H9 (cell line): ENCODE results near the gene BIRC6. TPM values are rescaled to one million over a fixed set of nuclear protein-coding genes. Genes with fewer than 3 reads are reported as not detected.

Experiments used
- DNase-seq: peaks from one replicate; pipeline ENCODE4 v3.0.0-alpha.2; 2017
- H2AFZ ChIP-seq: one replicate; pipeline ENCODE4 v1.6.1; 2013; ENCODE audit warnings: mild to moderate bottlenecking, low read length, control low read depth, moderate library complexity
- H2AK5ac ChIP-seq: 2 replicates; pipeline ENCODE4 v1.6.1; 2013; ENCODE audit warnings: low read length, control low read depth, mixed read lengths; ENCODE audit not compliant: insufficient read length
- H2BK120ac ChIP-seq: one replicate; pipeline ENCODE4 v1.6.1; 2013; ENCODE audit warnings: low read depth, mild to moderate bottlenecking, low read length, control low read depth, inconsistent platforms; ENCODE audit not compliant: poor library complexity, severe bottlenecking
- H2BK12ac ChIP-seq: 2 replicates; pipeline ENCODE4 v1.6.1; 2013; ENCODE audit warnings: low read length, control low read depth, mixed read lengths, low read depth; ENCODE audit not compliant: insufficient read length
- H2BK15ac ChIP-seq: 2 replicates; pipeline ENCODE4 v1.6.1; 2013; ENCODE audit warnings: low read depth, low read length, control low read depth
- H2BK20ac ChIP-seq: one replicate; pipeline ENCODE4 v1.6.1; 2013; ENCODE audit warnings: low read depth, mild to moderate bottlenecking, low read length, control low read depth, inconsistent platforms; ENCODE audit not compliant: poor library complexity, severe bottlenecking
- H2BK5ac ChIP-seq: 2 replicates; pipeline ENCODE4 v1.6.1; 2013; ENCODE audit warnings: low read length, control low read depth, mixed read lengths; ENCODE audit not compliant: insufficient read length
- H3K14ac ChIP-seq: 2 replicates; pipeline ENCODE4 v1.6.1; 2013; ENCODE audit warnings: low read length, control low read depth; ENCODE audit not compliant: insufficient read depth
- H3K18ac ChIP-seq: 2 replicates; pipeline ENCODE4 v1.6.1; 2013; ENCODE audit warnings: low read depth, mild to moderate bottlenecking, mixed read lengths, low read length, control low read depth; ENCODE audit not compliant: insufficient read length
- H3K23ac ChIP-seq: 2 replicates; pipeline ENCODE4 v1.6.1; 2013; ENCODE audit warnings: low read length, control low read depth, mixed read lengths, low read depth; ENCODE audit not compliant: insufficient read length
- H3K23me2 ChIP-seq: 2 replicates; pipeline ENCODE4 v1.6.1; 2013; ENCODE audit warnings: low read depth, mild to moderate bottlenecking, mixed read lengths, low read length, control low read depth; ENCODE audit not compliant: insufficient read length, poor library complexity, severe bottlenecking
- H3K27ac ChIP-seq: 2 replicates; pipeline ENCODE4 v1.5.1; 2013; ENCODE audit warnings: low read length, control low read depth, mixed read lengths, low read depth; ENCODE audit not compliant: insufficient read length
- H3K27me3 ChIP-seq: 2 replicates; pipeline ENCODE4 v1.6.1; 2013; ENCODE audit warnings: low read length, control low read depth, inconsistent platforms; ENCODE audit not compliant: insufficient read depth
- H3K4ac ChIP-seq: 2 replicates; pipeline ENCODE4 v1.6.1; 2013; ENCODE audit warnings: low read depth, mild to moderate bottlenecking, control low read depth, inconsistent platforms, low read length, moderate library complexity
- H3K4me1 ChIP-seq: 2 replicates; pipeline ENCODE4 v1.6.1; 2013; ENCODE audit warnings: low read length, control low read depth, inconsistent platforms; ENCODE audit not compliant: insufficient read depth
- H3K4me2 ChIP-seq: 2 replicates; pipeline ENCODE4 v1.6.1; 2013; ENCODE audit warnings: low read length, control low read depth, mixed read lengths; ENCODE audit not compliant: insufficient read length, insufficient read depth
- H3K56ac ChIP-seq: 2 replicates; pipeline ENCODE4 v1.6.1; 2013; ENCODE audit warnings: low read depth, mild to moderate bottlenecking, mixed read lengths, low read length, control low read depth; ENCODE audit not compliant: insufficient read length
- H3K79me1 ChIP-seq: 2 replicates; pipeline ENCODE4 v1.6.1; 2013; ENCODE audit warnings: low read depth, mild to moderate bottlenecking, moderate library complexity, low read length, control low read depth, inconsistent platforms; ENCODE audit not compliant: insufficient read depth, poor library complexity, severe bottlenecking
- H3K79me2 ChIP-seq: 2 replicates; pipeline ENCODE4 v1.6.1; 2013; ENCODE audit warnings: low read length, control low read depth, inconsistent platforms; ENCODE audit not compliant: insufficient read depth
- H3K9ac ChIP-seq: 2 replicates; pipeline ENCODE4 v1.6.1; 2013; ENCODE audit warnings: low read length, control low read depth, mixed read lengths; ENCODE audit not compliant: insufficient read length; ENCODE audit errors: extremely low read depth
- H3K9me3 ChIP-seq: one replicate; pipeline ENCODE4 v1.6.1; 2013; ENCODE audit warnings: low read depth, low read length, inconsistent platforms; ENCODE audit not compliant: control insufficient read depth
- H3T11ph ChIP-seq: one replicate; pipeline ENCODE4 v1.6.1; 2013; ENCODE audit warnings: mild to moderate bottlenecking, low read length, control low read depth, inconsistent platforms
- H4K20me1 ChIP-seq: one replicate; pipeline ENCODE4 v1.6.1; 2013; ENCODE audit not compliant: control insufficient read depth, insufficient read length, insufficient read depth
- H4K5ac ChIP-seq: 2 replicates; pipeline ENCODE4 v1.6.1; 2013; ENCODE audit warnings: low read depth, mild to moderate bottlenecking, mixed read lengths, low read length, control low read depth; ENCODE audit not compliant: insufficient read length
- H4K8ac ChIP-seq: replicated peaks from 2 replicates; pipeline ENCODE4 v1.6.1; 2013; ENCODE audit warnings: low read length, control low read depth, mixed read lengths, low read depth; ENCODE audit not compliant: insufficient read length
- H4K91ac ChIP-seq: 2 replicates; pipeline ENCODE4 v1.6.1; 2013; ENCODE audit warnings: low read depth, mild to moderate bottlenecking, moderate library complexity, mixed read lengths, low read length, control low read depth; ENCODE audit not compliant: insufficient read length
- H3K27ac Mint-ChIP-seq, 3 experiments: 2 replicates in 2 of 3; 3 replicates in 1 of 3; pipeline ENCODE4 v1.8.0; 2020 to 2021; ENCODE audit warnings: mixed read lengths in 3 of 3, mild to moderate bottlenecking in 1 of 3, moderate library complexity in 1 of 3
- H3K27me3 Mint-ChIP-seq: 2 replicates; pipeline ENCODE4 v1.8.0; 2021; ENCODE audit warnings: low read depth, mild to moderate bottlenecking, moderate library complexity, mixed read lengths
- H3K36me3 Mint-ChIP-seq, 3 experiments: 2 replicates in 2 of 3; 3 replicates in 1 of 3; pipeline ENCODE4 v1.8.0; 2020 to 2021; ENCODE audit warnings: low read depth in 3 of 3, mixed read lengths in 3 of 3; ENCODE audit not compliant: insufficient read depth in 1 of 3
- H3K4me1 Mint-ChIP-seq, 2 experiments: 2 replicates each; pipeline ENCODE4 v1.8.0; 2020; ENCODE audit warnings: mixed read lengths in 2 of 2
- H3K4me3 Mint-ChIP-seq, 2 experiments: 2 replicates in 1 of 2; 3 replicates in 1 of 2; pipeline ENCODE4 v1.8.0; 2020 to 2021; ENCODE audit warnings: mild to moderate bottlenecking in 2 of 2, mixed read lengths in 2 of 2, moderate library complexity in 1 of 2
- H3K9me3 Mint-ChIP-seq, 2 experiments: 2 replicates in 1 of 2; 3 replicates in 1 of 2; pipeline ENCODE4 v1.8.0; 2020; ENCODE audit warnings: mild to moderate bottlenecking in 2 of 2, mixed read lengths in 2 of 2, moderate library complexity in 1 of 2
- CTCF ChIP-seq: fragments of 200-600 bp; sonication (generic); conservative IDR thresholded peaks from 3 replicates; pipeline ENCODE4 v1.8.0; 2021; ENCODE audit warnings: antibody characterized with exemption, mild to moderate bottlenecking
- WGBS: extraction: QIAGEN DNeasy Blood & Tissue Kit; methylation state at CpG from one replicate; pipeline ENCODE4 v1.1.7; 2013; ENCODE audit warnings: missing lambda C conversion rate, low lambda C conversion rate, mixed read lengths; ENCODE audit not compliant: insufficient read length; ENCODE audit errors: extremely low coverage; 5-methylcytosine and 5-hydroxymethylcytosine counted together
- total RNA-seq: library from RNA; stranded (reverse); gene quantifications from 2 replicates; pipeline ENCODE4 v1.2.1, GENCODE V29; 2021

BIRC6 gene
- total RNA-seq, 1 experiment from 2014 or later = 78.8 TPM

GRCh38 chr2:32617599-32618189 is 260.9 kb downstream of the BIRC6 start:
- H3T11ph ChIP-seq = no peak overlapping the region
- no peaks in the 10 kb centered on the region for H3K27me3 ChIP-seq
- H3K4me3 Mint-ChIP-seq = no peak overlapping the region
- no peaks in the 10 kb centered on the region for H3K9me3 ChIP-seq
- no peaks in the 10 kb centered on the region for H3K79me2 ChIP-seq
- H3K27ac Mint-ChIP-seq = peak overlapping the region in 1 of 3 experiments; percentile 8; a peak in 2 of 7 replicates
- no peaks in the 10 kb centered on the region for H3K23me2 ChIP-seq
- no peaks in the 10 kb centered on the region for H3K79me1 ChIP-seq
- no peak overlapping the region for H2BK20ac ChIP-seq
- DNase-seq = no peak
- H3K27ac ChIP-seq = no peak overlapping the region
- no peaks in the 10 kb centered on the region for H4K20me1 ChIP-seq
- no peak overlapping the region for H3K23ac ChIP-seq
- no peaks in the 10 kb centered on the region for H3K9me3 Mint-ChIP-seq
- no peaks in the 10 kb centered on the region for H3K27me3 Mint-ChIP-seq
- no peak overlapping the region for H4K5ac ChIP-seq
- no peak overlapping the region for H2BK120ac ChIP-seq
- no peak overlapping the region for H2BK15ac ChIP-seq
- no peak overlapping the region for H3K9ac ChIP-seq
- H3K4me2 ChIP-seq = no peak overlapping the region
- no peak overlapping the region for H2AFZ ChIP-seq
- H3K14ac ChIP-seq = no peak overlapping the region
- H3K4me1 Mint-ChIP-seq = no peaks in the 10 kb centered on the region
- no peak overlapping the region for H3K56ac ChIP-seq
- no peak overlapping the region for H2AK5ac ChIP-seq
- no peak overlapping the region for H4K91ac ChIP-seq
- WGBS = no CpG with 5 or more reads among the region's 5 CpGs
- no peak overlapping the region for H4K8ac ChIP-seq
- H2BK12ac ChIP-seq = no peak overlapping the region
- no peak for TF ChIP-seq CTCF
- no peak overlapping the region for H2BK5ac ChIP-seq
- no peak overlapping the region for H3K4ac ChIP-seq
- H3K4me1 ChIP-seq = no peaks in the 10 kb centered on the region
- no peak overlapping the region for H3K18ac ChIP-seq
- H3K36me3 Mint-ChIP-seq = peaks cover 10 to 38% (median 15%) of the 10 kb centered on the region in 3 experiments; a peak in 6 of 7 replicates
